Sigmoid colon (tissue), 3 donors: Measurements from ENCODE around the gene ABCA5.

ENCODE experiments used
- POLR2A ChIP-seq, 2 donors: fragments of 450-650 bp; IDR thresholded peaks; one replicate each; pipeline ENCODE4 v1.6.1; 2016; ENCODE audit warnings: antibody characterized with exemption in 2 of 2, mild to moderate bottlenecking in 2 of 2, moderate library complexity in 2 of 2
- TF ChIP-seq, protein P1 (sequence below), 4 experiments: fragments of 450-650 bp in 3 of 4; fragments of 200-600 bp in 1 of 4; IDR thresholded peaks; one replicate each; pipeline ENCODE4 v1.5.1; 2016 to 2019; ENCODE audit warnings: antibody characterized with exemption in 4 of 4, mild to moderate bottlenecking in 3 of 4, moderate library complexity in 2 of 4

DNA sequence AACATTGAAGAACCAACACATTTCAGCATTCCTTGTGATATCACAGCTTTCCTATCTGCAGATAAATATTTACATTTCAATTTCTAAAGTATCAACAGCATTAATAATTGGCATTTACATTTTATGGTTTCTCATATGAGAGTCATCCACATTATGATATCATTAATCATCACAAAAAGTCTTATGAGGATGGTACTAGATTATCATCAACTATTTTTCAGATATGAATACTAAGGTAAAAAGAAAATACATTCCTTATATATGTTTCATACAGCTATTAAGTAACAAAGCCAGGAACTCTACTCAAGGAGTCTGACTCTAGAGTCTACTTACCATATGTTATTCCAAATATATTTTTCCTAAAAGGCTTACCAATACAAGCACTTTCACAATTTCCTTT lies 40.7 kb downstream of the ABCA5 start:
- TF ChIP-seq, protein P1, sequence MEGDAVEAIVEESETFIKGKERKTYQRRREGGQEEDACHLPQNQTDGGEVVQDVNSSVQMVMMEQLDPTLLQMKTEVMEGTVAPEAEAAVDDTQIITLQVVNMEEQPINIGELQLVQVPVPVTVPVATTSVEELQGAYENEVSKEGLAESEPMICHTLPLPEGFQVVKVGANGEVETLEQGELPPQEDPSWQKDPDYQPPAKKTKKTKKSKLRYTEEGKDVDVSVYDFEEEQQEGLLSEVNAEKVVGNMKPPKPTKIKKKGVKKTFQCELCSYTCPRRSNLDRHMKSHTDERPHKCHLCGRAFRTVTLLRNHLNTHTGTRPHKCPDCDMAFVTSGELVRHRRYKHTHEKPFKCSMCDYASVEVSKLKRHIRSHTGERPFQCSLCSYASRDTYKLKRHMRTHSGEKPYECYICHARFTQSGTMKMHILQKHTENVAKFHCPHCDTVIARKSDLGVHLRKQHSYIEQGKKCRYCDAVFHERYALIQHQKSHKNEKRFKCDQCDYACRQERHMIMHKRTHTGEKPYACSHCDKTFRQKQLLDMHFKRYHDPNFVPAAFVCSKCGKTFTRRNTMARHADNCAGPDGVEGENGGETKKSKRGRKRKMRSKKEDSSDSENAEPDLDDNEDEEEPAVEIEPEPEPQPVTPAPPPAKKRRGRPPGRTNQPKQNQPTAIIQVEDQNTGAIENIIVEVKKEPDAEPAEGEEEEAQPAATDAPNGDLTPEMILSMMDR (IDR thresholded peaks at IDR 0.05), result no peak
- no peak for TF ChIP-seq POLR2A (IDR thresholded peaks at IDR 0.05)
